ENCODE measurements around the gene CAPN2.
"Not testable (repeated sequence)": the region's sequence is repeated elsewhere in the genome, so short reads cannot be mapped to it uniquely, and the experiment has no call there.

Gene CAPN2

GRCh38 chr1:223794136-223794880 is 82.0 kb downstream of the CAPN2 start:
- no peak for DNase-seq

- no peak for DNase-seq
These were observed 83.9 kb downstream of the CAPN2 start for GRCh38 chr1:223796210-223796609.

GRCh38 chr1:223802032-223802431 is 89.7 kb downstream of the CAPN2 start:
- no peak for DNase-seq

GRCh38 chr1:223802602-223803001 is 90.3 kb downstream of the CAPN2 start:
- DNase-seq: no peak

GRCh38 chr1:223803211-223803610 is 90.9 kb downstream of the CAPN2 start:
- no peak for DNase-seq

- DNase-seq: not testable (repeated sequence)
These were observed 97.6 kb downstream of the CAPN2 start for GRCh38 chr1:223809905-223810304.

- DNase-seq: no peak
These were observed 98.2 kb downstream of the CAPN2 start for GRCh38 chr1:223810586-223810985.

GRCh38 chr1:223811634-223812101 is 99.3 kb downstream of the CAPN2 start:
- DNase-seq: no peak

GRCh38 chr1:223813645-223814044 is 101.3 kb downstream of the CAPN2 start:
- no peak for DNase-seq

GRCh38 chr1:223815020-223815853 is 102.9 kb downstream of the CAPN2 start:
- DNase-seq: no peak

GRCh38 chr1:223815865-223816264 is 103.5 kb downstream of the CAPN2 start:
- no peak for DNase-seq

- not testable (repeated sequence) for DNase-seq
These were observed 104.9 kb downstream of the CAPN2 start for GRCh38 chr1:223817265-223817664.

GRCh38 chr1:223819730-223820514 is 107.6 kb downstream of the CAPN2 start:
- no peak for DNase-seq

- DNase-seq: no peak
These were observed 108.1 kb downstream of the CAPN2 start for GRCh38 chr1:223820515-223820858.

- DNase-seq: no peak
These were observed 108.6 kb downstream of the CAPN2 start for GRCh38 chr1:223820971-223821370.

- DNase-seq: no peak
These were observed 111.9 kb downstream of the CAPN2 start for GRCh38 chr1:223824287-223824686.

- no peak for DNase-seq
These were observed 112.4 kb downstream of the CAPN2 start for GRCh38 chr1:223824712-223825111.

Measured in activated naive CD4-positive, alpha-beta T cell treated with Interleukin-2 at 50 U/mL for 16 hours (primary cell).